Stimulated activated CD8-positive, alpha-beta memory T cell treated with anti-CD3 and anti-CD28 coated beads, Interleukin-4, amount 100 ng/mL, for 1 hour (primary cell): ENCODE results near the gene HSPA4.

ENCODE experiments used
- DNase-seq, 2 donors: peaks; one replicate each; pipeline ENCODE4 v3.0.0-alpha.2; 2020; ENCODE audit warnings: low read depth in 2 of 2, low spot score in 1 of 2

HSPA4 gene

DNA sequence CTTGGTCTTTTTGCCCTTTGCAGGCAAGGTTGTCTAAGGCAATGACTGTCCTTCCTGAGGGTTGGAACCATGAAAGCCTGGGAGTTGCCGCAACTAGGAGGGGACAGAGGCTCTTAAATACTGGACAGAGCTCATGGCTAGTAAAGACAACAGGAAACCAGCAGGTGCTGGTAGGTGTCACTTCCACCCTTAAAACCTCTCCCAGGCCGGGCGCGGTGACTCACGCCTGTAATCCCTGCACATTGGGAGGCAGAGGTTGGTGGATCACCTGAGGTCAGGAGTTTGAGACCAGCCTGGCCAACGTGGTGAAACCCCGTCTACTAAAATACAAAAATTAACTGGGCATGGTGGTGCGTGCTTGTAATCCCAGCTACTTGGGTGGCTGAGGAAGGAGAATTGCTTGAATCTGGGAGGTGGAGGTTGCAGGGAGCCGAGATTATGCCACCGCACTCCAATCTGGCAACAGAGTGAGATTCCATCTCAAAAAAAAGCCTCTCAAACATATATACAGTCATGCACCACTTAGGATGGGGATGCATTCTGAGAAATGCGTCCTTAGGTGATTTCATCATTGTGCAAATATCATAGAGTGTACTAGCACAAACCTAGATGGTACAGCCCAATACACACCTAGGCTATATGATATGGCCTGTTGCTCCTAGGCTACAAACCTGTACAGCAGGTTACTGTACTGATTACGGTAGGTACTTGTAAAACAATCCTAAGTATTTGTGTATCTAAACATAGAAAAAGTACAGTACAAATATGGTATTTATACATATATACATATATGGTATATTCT, 102.7 kb downstream of the HSPA4 start:
- DNase-seq, result no peak

DNA sequence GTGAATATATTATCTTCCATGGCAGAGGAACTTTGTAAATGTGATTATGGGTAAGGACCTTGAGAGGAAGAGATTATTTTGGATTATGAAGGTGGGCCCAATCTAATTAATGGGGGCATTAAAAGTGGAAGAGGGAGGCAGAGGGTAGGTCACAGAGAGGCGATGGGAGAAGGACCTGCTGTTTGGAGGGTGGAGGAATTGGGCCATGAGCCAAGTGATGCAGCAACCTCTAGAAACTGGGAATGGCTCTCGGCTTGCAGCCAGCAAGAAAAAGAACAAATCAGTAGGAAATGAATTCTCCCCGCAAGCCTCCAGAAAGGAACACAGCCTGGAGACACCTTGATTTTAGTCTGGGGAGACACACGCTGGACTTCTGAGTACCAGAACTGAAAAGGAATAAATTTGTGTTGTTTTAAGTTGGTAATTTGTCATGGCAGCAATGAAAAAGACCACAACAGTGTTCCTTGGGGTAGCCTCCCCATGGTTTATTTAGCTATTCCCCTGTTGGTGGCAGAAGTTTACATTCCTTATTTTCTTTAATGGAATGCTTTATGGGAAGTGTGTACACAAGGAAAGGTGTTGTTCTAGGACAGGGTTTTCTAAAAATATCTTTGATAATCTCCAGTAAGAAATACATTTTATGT, 103.6 kb downstream of the HSPA4 start:
- no peak for DNase-seq
